Myocyte (in vitro differentiated cells): ENCODE measurements around the gene BEGAIN. TPM values are rescaled to one million over a fixed set of nuclear protein-coding genes. Genes with fewer than 3 reads are reported as not detected.
"Not testable (repeated sequence)": the region's sequence is repeated elsewhere in the genome, so short reads cannot be mapped to it uniquely, and the experiment has no call there.

ENCODE experiments used
- DNase-seq: peaks from one replicate; pipeline ENCODE4 v3.0.0-alpha.2; 2012; ENCODE audit warnings: low read depth
- total RNA-seq: library from RNA; depleted of rRNA; stranded (reverse); fragments of >200 nt; gene quantifications from 2 replicates; pipeline ENCODE4 v1.2.3, GENCODE V29; 2014

Gene BEGAIN
- total RNA-seq, 1 donor from 2014 or later: not detected

DNA sequence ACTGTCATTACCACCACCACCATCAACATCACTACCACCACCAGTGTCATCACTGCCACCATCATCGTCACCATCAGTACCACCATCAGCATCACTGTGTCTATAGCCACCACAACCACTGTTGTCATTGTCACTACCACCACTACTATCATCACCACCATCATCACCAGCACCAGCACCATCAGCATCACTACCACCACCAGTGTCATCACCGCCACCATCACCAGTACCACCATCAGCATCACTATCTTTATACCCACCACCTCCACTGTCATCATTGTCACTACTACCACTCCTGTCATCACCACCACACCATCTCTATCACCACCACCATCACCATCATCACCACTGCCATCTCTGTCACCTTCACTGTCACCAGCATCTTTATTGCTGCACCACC, 60.6 kb downstream of the BEGAIN start:
- no peak for DNase-seq

DNA sequence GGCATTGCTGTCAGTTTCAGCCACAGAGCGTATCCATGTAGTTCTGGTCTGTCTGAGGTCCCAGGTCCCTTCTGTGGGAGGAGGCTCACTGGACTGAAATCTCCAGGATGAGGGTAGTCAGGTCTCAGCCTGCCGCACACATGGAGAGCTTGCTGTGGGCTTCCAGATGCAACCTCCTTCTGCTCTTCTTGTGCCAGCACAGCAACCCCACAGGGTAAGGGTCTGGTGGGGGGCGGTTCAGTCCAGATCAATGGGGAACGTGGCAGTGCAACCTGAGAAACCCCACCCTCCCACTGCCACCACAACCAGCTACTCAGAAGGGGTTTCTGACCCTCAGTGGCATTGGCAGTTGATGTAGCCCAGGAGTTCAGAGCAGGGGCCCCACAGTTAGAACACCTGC, 61.2 kb downstream of the BEGAIN start:
- no peak for DNase-seq

DNA sequence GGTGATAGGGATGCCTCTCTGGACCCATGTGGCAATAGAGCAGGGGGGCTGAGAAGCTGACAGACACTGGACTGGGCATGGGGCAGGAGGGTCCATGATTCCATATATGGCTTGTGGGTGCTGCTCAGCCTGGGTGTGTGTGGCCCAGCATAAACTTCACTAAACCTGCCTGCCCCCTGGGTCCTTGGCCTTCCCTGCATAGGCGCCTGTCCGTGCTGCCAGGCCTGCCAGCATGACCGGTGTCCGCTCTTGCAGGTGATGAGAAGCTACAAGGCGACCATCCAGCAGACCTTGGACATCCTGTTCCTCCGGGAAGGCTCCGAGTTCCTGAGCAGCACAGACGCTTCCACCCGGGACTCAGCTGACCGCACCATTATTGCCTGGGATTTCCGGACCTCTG, 61.6 kb downstream of the BEGAIN start:
- DNase-seq: no peak

DNA sequence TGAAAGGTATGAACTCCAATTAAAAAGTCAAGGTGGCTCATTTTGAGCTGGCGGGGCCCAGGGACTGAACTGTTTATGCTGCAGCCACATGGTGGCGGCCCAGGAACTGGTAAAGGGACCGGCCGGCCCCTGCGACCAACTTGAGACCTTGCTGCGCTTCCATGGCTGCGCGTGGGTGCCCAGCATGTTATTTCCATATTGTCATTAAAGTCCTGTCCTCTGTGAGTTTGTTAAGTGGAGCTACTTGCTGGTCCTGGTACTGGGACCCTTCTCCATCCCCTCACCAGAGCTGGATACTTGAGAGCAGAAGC, 62.3 kb downstream of the BEGAIN start:
- no peak for DNase-seq

DNA sequence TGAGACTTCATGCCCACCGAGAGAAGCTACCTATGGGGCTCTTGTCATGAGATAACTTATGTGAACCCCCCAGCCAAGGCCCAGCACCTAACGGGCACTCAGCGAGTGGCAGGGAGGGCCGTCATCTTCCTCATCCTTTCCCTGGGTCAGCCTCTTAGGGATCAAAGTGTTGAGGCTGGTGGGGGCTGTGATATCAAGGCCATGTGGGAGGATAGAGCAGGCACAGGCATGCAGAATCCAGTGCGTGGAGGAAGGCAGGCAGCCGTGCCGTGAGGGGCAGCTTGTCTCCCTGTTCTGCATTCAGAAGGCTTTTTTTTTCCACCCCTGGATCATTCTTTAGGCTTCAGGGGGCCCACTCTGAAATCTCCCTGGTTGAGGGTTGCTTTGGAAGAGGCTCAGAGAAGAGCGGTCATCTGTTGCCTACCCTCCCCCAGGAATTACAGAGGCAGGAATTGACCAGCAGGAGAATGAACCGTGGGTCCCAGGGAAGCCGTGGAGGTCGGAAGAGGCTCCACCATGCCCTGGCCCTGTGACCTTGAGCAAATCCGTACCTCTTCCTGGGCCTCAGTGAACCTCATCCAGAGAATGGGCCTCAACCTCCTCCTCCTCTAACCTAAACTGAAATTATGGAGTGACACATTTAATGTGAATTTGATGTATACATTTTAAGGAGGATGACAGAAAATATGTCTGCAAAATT, 62.8 kb downstream of the BEGAIN start:
- DNase-seq: no peak

DNA sequence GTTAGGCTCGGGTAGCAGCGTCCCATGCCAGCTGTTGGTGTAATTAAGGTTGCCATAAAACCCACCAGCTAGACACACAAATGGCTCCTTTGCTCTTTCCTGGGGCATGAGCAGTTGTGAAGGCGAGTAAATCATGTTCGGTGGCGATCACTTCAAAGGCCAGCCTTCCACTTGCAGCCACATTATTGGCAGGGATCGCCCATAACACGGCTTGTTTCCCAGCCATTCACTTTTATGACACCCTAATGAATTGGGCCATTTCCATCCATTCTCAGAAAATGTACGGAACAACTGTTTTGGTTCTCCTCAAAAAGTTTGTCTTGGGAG, 63.4 kb downstream of the BEGAIN start:
- no peak for DNase-seq

DNA sequence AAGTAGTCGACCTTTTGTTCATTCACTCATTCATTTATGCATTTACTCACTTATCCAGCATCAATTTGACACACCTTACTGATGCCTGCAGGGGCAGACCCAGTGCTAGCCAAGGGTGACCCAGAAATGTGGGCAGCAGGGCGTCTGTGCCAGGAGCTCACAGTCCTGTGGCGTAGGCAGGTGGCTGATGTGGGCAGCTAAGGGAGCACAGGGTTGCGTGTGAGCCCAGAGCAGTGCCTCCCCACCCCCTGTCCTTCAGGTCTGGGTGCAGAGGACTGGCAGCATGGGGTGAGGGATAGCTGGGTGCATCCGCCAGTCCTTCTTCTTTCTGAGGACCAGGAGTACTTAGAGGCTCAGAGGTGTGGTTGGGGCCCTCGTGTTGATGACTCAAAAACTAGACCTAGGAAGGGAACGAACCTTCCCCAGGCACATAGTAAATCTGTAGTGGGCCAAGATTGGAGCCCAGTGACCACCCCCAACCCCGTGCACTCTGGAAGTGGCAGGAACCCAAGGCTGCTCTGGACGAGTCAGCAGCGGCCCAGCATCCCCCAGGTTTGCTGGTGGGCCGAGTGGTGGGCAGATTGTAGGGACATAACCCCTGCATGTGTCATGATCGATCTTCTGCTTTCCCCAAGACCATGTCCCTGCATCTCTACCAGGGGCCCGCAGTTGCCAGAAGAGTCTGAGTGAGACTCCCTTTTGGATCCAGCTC, 63.9 kb downstream of the BEGAIN start:
- no peak for DNase-seq

DNA sequence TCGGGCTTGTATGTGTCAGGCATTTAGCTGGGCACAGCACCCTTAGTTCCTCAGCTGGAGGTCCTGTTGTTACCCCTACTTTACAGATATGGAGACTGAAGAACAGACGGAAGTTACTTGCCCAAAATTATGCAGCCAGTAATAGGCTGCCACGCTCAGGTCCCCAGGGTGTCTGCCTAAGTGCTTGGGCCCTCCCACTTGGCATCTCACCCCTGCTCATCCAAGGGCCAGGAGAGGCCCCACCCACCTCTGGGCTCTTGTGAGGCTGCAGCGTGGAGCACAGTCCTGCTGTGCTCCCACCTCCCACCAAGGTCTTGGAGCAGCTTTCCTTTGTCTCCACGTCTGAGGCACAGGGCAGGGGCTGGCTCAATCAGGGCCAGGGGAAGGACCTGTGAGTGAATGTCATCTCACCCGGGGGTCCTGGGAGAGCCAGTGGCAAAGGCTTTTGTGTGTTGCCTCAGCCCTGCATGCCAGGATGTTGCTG, 64.6 kb downstream of the BEGAIN start:
- DNase-seq: no peak

DNA sequence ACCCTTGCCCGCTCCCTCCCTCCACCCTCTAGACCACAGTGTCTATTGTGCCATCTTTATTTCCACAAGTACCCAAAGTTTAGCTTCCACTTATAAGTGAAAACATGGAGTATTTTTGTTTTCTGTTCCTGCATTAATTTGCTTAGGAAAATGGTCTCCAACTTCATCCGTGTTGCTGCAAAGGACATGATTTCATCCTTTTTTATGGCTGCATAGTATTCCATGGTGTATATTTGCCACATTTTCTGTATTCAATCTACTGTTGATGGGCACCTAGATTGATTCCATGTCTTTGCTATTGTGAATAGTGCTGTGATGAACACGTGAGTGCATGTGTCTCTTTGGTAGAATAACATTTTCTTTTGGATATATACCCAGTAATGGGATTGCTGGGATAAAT, 81.2 kb downstream of the BEGAIN start:
- not testable (repeated sequence) for DNase-seq

DNA sequence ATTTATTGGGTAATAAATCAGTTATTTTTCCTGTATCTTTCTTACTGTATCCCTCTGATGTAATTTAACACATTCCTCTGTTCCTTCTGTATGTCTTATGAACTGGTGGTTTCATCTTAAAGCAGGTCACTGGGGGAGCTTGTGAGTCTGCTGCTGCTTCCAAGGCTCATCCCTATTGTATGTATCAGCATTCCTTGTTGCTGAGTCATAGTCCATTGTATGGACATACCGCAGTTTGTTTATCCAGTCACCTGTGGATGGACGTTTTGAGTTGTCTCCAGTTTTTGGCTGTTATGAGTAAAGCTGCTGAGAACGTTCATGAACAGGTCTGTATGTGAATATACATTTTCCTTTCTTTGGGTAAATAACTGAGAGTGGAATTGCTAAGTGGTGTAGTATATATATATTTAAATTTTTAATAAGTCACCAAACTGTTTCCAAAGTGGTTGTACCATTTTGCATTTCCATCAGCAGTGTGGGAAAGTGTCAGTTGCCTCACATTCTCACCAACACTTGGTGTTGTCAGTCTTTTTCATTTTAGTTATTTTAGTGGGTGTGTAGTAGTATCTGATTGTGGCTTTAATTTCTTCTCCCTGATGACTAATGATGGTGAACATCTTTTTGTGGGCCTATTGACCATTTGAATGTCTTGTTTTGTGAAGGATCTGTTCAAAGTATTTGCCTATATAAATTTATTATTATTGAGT, 82.7 kb downstream of the BEGAIN start:
- DNase-seq: no peak

DNA sequence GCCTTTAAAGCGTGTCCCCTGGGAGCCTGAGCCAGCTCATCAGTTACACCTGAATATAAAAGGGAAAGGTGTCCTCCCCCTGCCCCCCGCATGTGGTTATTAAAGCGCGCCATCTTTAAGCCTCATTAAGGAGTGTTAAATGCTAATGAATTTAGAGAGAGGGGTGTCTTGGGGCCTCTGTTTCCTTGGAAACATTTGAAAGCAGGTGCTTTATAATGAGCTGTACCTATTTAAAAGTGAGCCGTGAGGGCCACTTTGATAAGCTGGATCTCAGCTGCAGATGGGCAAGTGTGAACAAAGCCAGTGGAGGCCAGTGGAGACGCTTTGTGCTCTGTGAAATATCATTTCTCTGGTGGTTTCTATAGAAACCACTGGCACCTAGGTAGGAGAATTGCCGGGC, 84.0 kb downstream of the BEGAIN start:
- no peak for DNase-seq

DNA sequence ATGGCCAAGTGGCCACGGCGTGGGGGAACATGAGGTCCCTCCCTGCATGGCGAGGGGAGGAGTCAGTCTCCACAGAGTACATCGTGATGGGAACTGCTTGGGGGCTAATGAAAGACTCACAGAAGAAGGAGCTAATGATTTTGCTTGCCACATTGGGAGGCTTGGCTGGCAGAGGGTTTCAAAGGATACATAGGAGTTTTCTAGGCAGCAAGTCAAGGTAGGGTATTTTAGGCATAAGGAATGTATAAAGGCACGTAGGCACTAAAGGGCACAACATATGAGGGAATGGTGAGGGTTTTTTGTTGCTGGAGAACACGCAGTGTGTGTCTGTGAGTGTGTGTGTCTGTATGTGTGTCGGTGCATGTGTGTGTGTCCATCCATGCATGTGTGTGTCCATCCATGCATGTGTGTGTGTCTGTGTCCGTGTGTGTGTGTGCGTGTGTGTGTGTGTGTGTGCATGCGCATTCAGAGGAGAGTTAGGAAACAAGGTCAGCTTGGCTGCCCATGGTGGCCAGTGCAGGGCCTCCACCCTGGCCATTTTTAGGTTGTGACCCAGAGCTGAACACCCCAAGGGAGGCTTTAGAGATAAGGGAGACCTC, 84.5 kb downstream of the BEGAIN start:
- no peak for DNase-seq

DNA sequence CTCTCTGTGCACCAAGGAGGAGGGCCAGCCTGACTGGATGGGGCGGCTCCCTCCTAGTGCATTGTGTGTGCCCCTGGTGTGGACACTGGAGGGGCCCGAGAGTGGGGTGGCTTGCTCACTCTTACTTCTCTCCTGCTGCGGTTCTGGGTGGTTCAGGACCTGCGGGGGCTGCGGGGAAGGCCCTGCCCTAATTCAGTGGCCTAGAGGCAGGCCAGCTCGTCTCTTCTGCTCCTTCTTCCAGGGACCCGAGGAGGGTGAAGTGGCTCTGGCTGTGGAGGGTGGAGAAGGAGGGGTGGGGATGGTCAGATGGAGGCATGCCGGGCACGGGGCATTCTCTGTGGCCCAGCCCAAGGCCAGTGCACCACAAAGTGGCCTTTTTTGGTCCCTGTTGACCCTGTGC, 87.1 kb downstream of the BEGAIN start:
- DNase-seq: no peak

DNA sequence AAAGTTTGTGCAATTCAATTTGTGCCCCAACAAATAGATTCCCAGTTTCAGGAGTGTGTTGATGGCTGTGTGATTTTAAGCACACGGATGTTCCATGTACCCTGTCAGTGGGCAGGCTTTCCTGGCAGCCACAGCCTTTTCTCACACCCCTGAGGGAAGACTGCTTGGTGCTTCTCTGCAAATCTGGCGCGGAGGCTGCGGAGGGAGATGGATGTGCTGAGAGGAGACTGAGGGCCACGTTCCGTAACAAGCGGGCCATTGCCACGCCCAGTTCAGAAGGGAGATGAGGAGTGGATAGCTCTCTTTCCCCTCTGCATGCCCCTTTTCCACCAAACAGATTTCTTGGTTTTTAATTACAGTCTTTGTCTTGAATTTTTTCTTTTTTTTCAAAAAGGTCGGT, 89.1 kb downstream of the BEGAIN start:
- no peak for DNase-seq

DNA sequence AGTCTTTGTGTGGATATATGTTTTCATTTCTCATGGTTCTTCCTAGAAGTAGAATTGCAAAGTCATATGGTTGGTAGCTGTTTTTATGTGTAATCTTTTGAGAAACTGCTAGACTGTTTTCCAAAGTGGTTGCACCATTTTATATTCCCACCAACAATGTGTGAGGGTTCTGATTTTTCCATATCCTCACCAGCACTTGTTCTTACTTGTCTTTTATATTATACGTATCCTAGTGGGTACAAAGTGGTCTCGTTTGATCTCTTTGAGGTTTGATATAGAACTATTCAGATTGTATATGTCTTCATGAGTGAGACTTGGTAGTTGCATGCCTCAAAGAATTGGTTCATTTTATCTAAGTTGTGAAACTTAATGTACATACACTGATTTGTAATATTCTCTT, 91.3 kb downstream of the BEGAIN start:
- no peak for DNase-seq

DNA sequence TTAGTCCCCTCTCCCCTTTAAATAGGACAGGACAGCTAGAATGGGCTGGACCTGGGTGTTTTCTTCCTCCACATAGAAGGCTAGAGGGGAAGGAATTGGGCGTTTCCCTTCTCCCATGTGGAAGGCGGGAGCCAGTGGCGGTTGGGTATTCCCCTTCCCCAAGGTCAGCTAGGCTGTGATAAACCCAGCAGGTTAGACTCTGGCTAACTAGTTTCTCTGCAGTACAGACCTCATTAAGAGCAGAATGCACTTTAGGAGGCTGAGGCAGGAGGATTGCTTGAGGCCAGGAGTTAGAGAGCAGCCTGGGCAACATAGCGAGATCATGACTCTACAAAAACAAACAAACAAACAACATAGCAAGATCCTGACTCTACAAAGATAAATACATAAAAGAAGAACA, 92.6 kb downstream of the BEGAIN start:
- no peak for DNase-seq

DNA sequence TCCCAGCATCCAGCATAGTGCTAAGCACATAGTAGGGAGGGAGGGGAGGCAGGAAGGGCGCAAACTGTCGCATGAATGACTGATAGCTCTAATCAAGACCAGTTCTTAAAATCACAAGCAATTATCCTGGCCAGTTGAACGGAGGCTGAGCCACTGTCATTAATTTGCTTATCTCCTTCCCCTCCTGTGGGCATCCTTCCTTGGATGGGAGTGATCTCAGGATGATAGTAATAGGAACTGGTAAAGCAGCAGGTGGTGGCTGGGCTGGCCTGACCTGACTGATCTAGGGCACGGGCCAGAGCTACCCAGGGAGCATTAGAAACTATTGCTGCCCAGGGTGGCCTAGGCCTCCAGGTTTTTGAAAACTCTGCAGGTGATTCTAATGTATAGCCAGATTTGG, 97.0 kb downstream of the BEGAIN start:
- no peak for DNase-seq

DNA sequence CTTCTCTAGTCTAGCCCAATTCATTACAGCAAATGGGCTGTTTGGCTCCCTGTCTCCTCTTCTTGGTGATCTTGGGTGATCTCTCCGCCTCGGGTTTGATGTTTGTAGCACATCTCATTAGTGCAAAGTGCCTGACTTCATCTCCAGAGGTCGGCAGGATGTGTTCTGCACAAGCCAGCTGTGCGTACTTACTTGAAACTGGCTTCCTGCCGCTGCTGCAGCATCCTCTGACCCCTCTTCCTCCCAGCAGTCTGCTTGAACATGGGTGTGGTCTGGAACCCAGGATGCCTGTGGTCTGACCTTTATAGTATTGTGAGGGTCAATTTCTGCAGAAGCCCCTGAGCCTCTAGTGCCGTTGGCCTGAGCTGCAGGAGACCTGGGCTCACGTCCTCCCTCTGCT, 99.2 kb downstream of the BEGAIN start:
- no peak for DNase-seq

DNA sequence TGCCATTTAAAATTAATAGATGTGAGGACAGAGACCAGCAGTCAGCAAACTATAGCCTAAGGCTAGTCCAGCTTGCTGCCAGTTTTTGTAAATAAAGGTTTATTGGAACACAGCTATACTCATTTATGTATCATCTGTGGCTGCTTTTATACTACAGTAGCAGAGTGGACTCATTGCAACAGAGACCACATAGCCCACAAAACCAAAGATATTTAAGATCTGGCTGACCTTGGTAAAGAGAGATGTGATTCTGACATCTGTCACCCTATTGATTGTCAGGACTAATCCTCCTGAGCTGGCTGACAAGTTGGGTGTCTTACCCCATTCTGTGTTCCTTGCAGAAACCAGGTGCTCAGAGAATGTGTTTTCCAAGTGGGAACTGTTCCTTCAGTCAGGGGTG, 99.9 kb downstream of the BEGAIN start:
- peak; percentile 8 for DNase-seq
